HEK293 (cell line): ENCODE measurements around the gene TBC1D5.

Experiments
- CTCF ChIA-PET: fragments of 350-600 bp; formaldehyde crosslinking; extraction: SDS; loops from one replicate; lab custom pipeline; 2021; ENCODE audit warnings: antibody characterized with exemption; lab: Yijun Ruan, JAX
- POLR2A ChIA-PET: fragments of 300-600 bp; formaldehyde crosslinking; extraction: SDS; loops from one replicate; lab custom pipeline; 2020; ENCODE audit warnings: antibody characterized with exemption, inconsistent platforms; lab: Yijun Ruan, JAX
- H3K27ac ChIP-seq: fragments of 200-500 bp; sonication (Bioruptor generic); 2 replicates; pipeline ENCODE4 v1.5.1; 2014; ENCODE audit warnings: low read depth, low read length, control low read depth, inconsistent platforms; ENCODE audit errors: extremely low read depth
- H3K36me3 ChIP-seq, 2 experiments: fragments of 200-500 bp in 1 of 2; sonication (Bioruptor generic) in 1 of 2; 1 replicate in 1 of 2; 2 replicates in 1 of 2; pipeline ENCODE4 v1.5.1; 2014 to 2017; ENCODE audit warnings: inconsistent platforms in 2 of 2, low read length in 2 of 2; ENCODE audit not compliant: control insufficient read depth in 2 of 2, insufficient read depth in 1 of 2
- H3K4me1 ChIP-seq: fragments of 200-500 bp; sonication (Bioruptor generic); 2 replicates; pipeline ENCODE4 v1.5.1; 2014; ENCODE audit warnings: mild to moderate bottlenecking, low read length, inconsistent platforms; ENCODE audit not compliant: control insufficient read depth, insufficient read depth
- H3K4me3 ChIP-seq: 2 replicates; pipeline ENCODE4 v1.5.1; 2011; ENCODE audit warnings: low read depth, mild to moderate bottlenecking, control low read depth, low read length, moderate library complexity
- H3K9me3 ChIP-seq: fragments of 200-500 bp; sonication (Bioruptor generic); 2 replicates; pipeline ENCODE4 v1.5.1; 2014; ENCODE audit warnings: low read depth, low read length, inconsistent platforms; ENCODE audit not compliant: control insufficient read depth, insufficient read depth
- HOXA7 ChIP-seq: sonication (generic); formaldehyde crosslinking; IDR thresholded peaks from 2 replicates; pipeline ENCODE4 v1.8.1; 2022; ENCODE audit warnings: missing genetic modification reagents, borderline replicate concordance
- KLF17 ChIP-seq: fragments of 450-650 bp; formaldehyde crosslinking; IDR thresholded peaks from 2 replicates; pipeline ENCODE4 v1.5.1; 2016; ENCODE audit warnings: missing biosample characterization, missing genetic modification characterization
- SCRT1 ChIP-seq: fragments of 450-650 bp; formaldehyde crosslinking; IDR thresholded peaks from 2 replicates; pipeline ENCODE4 v1.5.1; 2016; ENCODE audit warnings: missing biosample characterization, missing genetic modification characterization, borderline replicate concordance
- SP7 ChIP-seq: fragments of 450-650 bp; formaldehyde crosslinking; IDR thresholded peaks from 2 replicates; pipeline ENCODE4 v1.5.1; 2016; ENCODE audit warnings: missing biosample characterization, missing genetic modification characterization
- ZNF121 ChIP-seq: fragments of 450-650 bp; formaldehyde crosslinking; IDR thresholded peaks from 2 replicates; pipeline ENCODE4 v1.5.1; 2016; ENCODE audit warnings: missing biosample characterization, missing genetic modification characterization
- ZNF155 ChIP-seq: fragments of 450-650 bp; formaldehyde crosslinking; IDR thresholded peaks from 2 replicates; pipeline ENCODE4 v1.5.1; 2016; ENCODE audit warnings: missing biosample characterization, missing genetic modification characterization
- ZNF157 ChIP-seq: fragments of 450-650 bp; formaldehyde crosslinking; IDR thresholded peaks from 2 replicates; pipeline ENCODE4 v1.5.1; 2016; ENCODE audit warnings: missing biosample characterization, missing genetic modification characterization
- ZNF211 ChIP-seq: fragments of 450-650 bp; formaldehyde crosslinking; IDR thresholded peaks from 2 replicates; pipeline ENCODE4 v1.5.1; 2016; ENCODE audit warnings: low read depth, missing biosample characterization, missing genetic modification characterization
- ZNF24 ChIP-seq: fragments of 450-650 bp; formaldehyde crosslinking; IDR thresholded peaks from 2 replicates; pipeline ENCODE4 v1.5.1; 2016; ENCODE audit warnings: missing biosample characterization, missing genetic modification characterization
- ZNF398 ChIP-seq: fragments of 450-650 bp; formaldehyde crosslinking; IDR thresholded peaks from 2 replicates; pipeline ENCODE4 v1.5.1; 2017; ENCODE audit warnings: missing biosample characterization, missing genetic modification characterization
- ZNF514 ChIP-seq: fragments of 450-650 bp; formaldehyde crosslinking; IDR thresholded peaks from 2 replicates; pipeline ENCODE4 v1.5.1; 2016; ENCODE audit warnings: missing biosample characterization, missing genetic modification characterization
- ZNF670 ChIP-seq: fragments of 450-650 bp; formaldehyde crosslinking; IDR thresholded peaks from 2 replicates; pipeline ENCODE4 v1.5.1; 2016; ENCODE audit warnings: missing biosample characterization, missing genetic modification characterization, low read depth
- ZNF677 ChIP-seq: fragments of 450-650 bp; IDR thresholded peaks from 2 replicates; pipeline ENCODE4 v1.5.0; 2018; ENCODE audit warnings: missing biosample characterization, mild to moderate bottlenecking, missing genetic modification characterization, moderate library complexity
- ZNF701 ChIP-seq: fragments of 450-650 bp; formaldehyde crosslinking; IDR thresholded peaks from 2 replicates; pipeline ENCODE4 v1.5.1; 2016; ENCODE audit warnings: missing biosample characterization, missing genetic modification characterization
- TF ChIP-seq, protein P1 (sequence below): fragments of 450-650 bp; formaldehyde crosslinking; IDR thresholded peaks from 2 replicates; pipeline ENCODE4 v1.5.1; 2016; ENCODE audit warnings: missing biosample characterization, missing genetic modification characterization
- TF ChIP-seq, protein P2 (sequence below): fragments of 450-650 bp; formaldehyde crosslinking; conservative IDR thresholded peaks from 2 replicates; pipeline ENCODE4 v1.5.1; 2016; ENCODE audit warnings: low read depth, missing biosample characterization, missing genetic modification characterization
- TF ChIP-seq, protein P3 (sequence below): fragments of 450-650 bp; formaldehyde crosslinking; IDR thresholded peaks from 2 replicates; pipeline ENCODE4 v1.5.1; 2016; ENCODE audit warnings: missing biosample characterization, missing genetic modification characterization
- TF ChIP-seq, protein P4 (sequence below): fragments of 450-650 bp; formaldehyde crosslinking; IDR thresholded peaks from 2 replicates; pipeline ENCODE4 v1.5.1; 2016; ENCODE audit warnings: missing biosample characterization, missing genetic modification characterization, low read depth
- TF ChIP-seq, protein P5 (sequence below): fragments of 450-650 bp; formaldehyde crosslinking; IDR thresholded peaks from 2 replicates; pipeline ENCODE4 v1.5.1; 2017; ENCODE audit warnings: missing biosample characterization, missing genetic modification characterization

The TBC1D5 gene

GRCh38 chr3:17204049-17204650 is 538.3 kb downstream of the TBC1D5 start:
- Histone ChIP-seq H3K9me3 (no peaks in the 10 kb centered on the region), H3K4me1 (no peaks in the 10 kb centered on the region), H3K27ac (no peak overlapping the region)
- TF ChIP-seq KLF17 (tag by site-specific recombination) (no peak), ZNF701 (tag by site-specific recombination) (no peak), SCRT1 (tag by site-specific recombination) (no peak), ZNF398 (tag by site-specific recombination) (no peak)
- TF ChIP-seq, protein P1, sequence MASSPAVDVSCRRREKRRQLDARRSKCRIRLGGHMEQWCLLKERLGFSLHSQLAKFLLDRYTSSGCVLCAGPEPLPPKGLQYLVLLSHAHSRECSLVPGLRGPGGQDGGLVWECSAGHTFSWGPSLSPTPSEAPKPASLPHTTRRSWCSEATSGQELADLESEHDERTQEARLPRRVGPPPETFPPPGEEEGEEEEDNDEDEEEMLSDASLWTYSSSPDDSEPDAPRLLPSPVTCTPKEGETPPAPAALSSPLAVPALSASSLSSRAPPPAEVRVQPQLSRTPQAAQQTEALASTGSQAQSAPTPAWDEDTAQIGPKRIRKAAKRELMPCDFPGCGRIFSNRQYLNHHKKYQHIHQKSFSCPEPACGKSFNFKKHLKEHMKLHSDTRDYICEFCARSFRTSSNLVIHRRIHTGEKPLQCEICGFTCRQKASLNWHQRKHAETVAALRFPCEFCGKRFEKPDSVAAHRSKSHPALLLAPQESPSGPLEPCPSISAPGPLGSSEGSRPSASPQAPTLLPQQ (tag by site-specific recombination), result no peak
- TF ChIP-seq, protein P2, sequence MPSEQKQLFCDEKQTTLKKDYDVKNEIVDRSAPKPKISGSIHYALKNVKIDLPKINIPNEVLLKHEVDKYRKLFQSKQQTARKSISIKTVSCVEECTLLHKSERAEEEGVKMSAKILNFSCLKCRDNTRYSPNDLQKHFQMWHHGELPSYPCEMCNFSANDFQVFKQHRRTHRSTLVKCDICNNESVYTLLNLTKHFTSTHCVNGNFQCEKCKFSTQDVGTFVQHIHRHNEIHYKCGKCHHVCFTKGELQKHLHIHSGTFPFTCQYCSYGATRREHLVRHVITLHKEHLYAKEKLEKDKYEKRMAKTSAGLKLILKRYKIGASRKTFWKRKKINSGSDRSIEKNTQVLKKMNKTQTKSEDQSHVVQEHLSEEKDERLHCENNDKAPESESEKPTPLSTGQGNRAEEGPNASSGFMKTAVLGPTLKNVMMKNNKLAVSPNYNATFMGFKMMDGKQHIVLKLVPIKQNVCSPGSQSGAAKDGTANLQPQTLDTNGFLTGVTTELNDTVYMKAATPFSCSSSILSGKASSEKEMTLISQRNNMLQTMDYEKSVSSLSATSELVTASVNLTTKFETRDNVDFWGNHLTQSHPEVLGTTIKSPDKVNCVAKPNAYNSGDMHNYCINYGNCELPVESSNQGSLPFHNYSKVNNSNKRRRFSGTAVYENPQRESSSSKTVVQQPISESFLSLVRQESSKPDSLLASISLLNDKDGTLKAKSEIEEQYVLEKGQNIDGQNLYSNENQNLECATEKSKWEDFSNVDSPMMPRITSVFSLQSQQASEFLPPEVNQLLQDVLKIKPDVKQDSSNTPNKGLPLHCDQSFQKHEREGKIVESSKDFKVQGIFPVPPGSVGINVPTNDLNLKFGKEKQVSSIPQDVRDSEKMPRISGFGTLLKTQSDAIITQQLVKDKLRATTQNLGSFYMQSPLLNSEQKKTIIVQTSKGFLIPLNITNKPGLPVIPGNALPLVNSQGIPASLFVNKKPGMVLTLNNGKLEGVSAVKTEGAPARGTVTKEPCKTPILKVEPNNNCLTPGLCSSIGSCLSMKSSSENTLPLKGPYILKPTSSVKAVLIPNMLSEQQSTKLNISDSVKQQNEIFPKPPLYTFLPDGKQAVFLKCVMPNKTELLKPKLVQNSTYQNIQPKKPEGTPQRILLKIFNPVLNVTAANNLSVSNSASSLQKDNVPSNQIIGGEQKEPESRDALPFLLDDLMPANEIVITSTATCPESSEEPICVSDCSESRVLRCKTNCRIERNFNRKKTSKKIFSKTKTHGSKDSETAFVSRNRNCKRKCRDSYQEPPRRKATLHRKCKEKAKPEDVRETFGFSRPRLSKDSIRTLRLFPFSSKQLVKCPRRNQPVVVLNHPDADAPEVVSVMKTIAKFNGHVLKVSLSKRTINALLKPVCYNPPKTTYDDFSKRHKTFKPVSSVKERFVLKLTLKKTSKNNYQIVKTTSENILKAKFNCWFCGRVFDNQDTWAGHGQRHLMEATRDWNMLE (tag by site-specific recombination), result no peak
- TF ChIP-seq, protein P3, sequence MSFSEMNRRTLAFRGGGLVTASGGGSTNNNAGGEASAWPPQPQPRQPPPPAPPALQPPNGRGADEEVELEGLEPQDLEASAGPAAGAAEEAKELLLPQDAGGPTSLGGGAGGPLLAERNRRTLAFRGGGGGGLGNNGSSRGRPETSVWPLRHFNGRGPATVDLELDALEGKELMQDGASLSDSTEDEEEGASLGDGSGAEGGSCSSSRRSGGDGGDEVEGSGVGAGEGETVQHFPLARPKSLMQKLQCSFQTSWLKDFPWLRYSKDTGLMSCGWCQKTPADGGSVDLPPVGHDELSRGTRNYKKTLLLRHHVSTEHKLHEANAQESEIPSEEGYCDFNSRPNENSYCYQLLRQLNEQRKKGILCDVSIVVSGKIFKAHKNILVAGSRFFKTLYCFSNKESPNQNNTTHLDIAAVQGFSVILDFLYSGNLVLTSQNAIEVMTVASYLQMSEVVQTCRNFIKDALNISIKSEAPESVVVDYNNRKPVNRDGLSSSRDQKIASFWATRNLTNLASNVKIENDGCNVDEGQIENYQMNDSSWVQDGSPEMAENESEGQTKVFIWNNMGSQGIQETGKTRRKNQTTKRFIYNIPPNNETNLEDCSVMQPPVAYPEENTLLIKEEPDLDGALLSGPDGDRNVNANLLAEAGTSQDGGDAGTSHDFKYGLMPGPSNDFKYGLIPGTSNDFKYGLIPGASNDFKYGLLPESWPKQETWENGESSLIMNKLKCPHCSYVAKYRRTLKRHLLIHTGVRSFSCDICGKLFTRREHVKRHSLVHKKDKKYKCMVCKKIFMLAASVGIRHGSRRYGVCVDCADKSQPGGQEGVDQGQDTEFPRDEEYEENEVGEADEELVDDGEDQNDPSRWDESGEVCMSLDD, result no peak
- TF ChIP-seq, protein P4, sequence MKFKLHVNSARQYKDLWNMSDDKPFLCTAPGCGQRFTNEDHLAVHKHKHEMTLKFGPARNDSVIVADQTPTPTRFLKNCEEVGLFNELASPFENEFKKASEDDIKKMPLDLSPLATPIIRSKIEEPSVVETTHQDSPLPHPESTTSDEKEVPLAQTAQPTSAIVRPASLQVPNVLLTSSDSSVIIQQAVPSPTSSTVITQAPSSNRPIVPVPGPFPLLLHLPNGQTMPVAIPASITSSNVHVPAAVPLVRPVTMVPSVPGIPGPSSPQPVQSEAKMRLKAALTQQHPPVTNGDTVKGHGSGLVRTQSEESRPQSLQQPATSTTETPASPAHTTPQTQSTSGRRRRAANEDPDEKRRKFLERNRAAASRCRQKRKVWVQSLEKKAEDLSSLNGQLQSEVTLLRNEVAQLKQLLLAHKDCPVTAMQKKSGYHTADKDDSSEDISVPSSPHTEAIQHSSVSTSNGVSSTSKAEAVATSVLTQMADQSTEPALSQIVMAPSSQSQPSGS (tag by site-specific recombination), result no peak
- TF ChIP-seq, all 188 proteins: peak for 0
- no peaks in the 10 kb centered on the region for H3K36me3 ChIP-seq
- POLR2A ChIA-PET, result no interaction called here
- CTCF ChIA-PET, result no interaction called here
- no peak overlapping the region for H3K4me3 ChIP-seq

- no peaks in the 10 kb centered on the region for H3K36me3 ChIP-seq
- H3K27ac ChIP-seq, result no peak overlapping the region
- H3K4me3 ChIP-seq, result no peak overlapping the region
- H3K4me1 ChIP-seq, result no peaks in the 10 kb centered on the region
- POLR2A ChIA-PET, result no interaction called here
- no peaks in the 10 kb centered on the region for H3K9me3 ChIP-seq
- CTCF ChIA-PET, result no interaction called here
- no peak for TF ChIP-seq ZNF157 (tag by site-specific recombination)
- TF ChIP-seq ZNF670 (tag by site-specific recombination), result no peak
- TF ChIP-seq ZNF514 (tag by site-specific recombination), result no peak
- no peak for TF ChIP-seq ZNF155
- no peak for TF ChIP-seq ZNF677
- TF ChIP-seq ZNF211 (tag by site-specific recombination), result no peak
- TF ChIP-seq ZNF24 (tag by site-specific recombination), result no peak
- TF ChIP-seq SP7 (tag by site-specific recombination), result no peak
- no peak for TF ChIP-seq HOXA7 (CRISPR knock-in tag)
- TF ChIP-seq ZNF121 (tag by site-specific recombination), result no peak
- TF ChIP-seq, protein P5, sequence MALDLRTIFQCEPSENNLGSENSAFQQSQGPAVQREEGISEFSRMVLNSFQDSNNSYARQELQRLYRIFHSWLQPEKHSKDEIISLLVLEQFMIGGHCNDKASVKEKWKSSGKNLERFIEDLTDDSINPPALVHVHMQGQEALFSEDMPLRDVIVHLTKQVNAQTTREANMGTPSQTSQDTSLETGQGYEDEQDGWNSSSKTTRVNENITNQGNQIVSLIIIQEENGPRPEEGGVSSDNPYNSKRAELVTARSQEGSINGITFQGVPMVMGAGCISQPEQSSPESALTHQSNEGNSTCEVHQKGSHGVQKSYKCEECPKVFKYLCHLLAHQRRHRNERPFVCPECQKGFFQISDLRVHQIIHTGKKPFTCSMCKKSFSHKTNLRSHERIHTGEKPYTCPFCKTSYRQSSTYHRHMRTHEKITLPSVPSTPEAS (tag by site-specific recombination), result no peak
Measured at GRCh38 chr3:17201538-17201937, 540.9 kb downstream of the TBC1D5 start.
